IPS-20b (cell line): ENCODE results near the gene TFG.

Experiments used
- H3K27ac ChIP-seq: one replicate; pipeline ENCODE4 v1.5.1; 2013; ENCODE audit warnings: low read length
- H3K27me3 ChIP-seq: 2 replicates; pipeline ENCODE4 v1.6.1; 2013; ENCODE audit warnings: mild to moderate bottlenecking, low read length, inconsistent platforms; ENCODE audit not compliant: insufficient read depth
- H3K36me3 ChIP-seq: 2 replicates; pipeline ENCODE4 v1.6.1; 2013; ENCODE audit warnings: low read depth, mild to moderate bottlenecking, inconsistent platforms, low read length, moderate library complexity; ENCODE audit not compliant: insufficient read depth
- H3K4me1 ChIP-seq: 2 replicates; pipeline ENCODE4 v1.6.1; 2013; ENCODE audit warnings: mild to moderate bottlenecking, control low read depth, inconsistent platforms, low read length, moderate library complexity; ENCODE audit not compliant: insufficient read depth
- H3K4me3 ChIP-seq: 2 replicates; pipeline ENCODE4 v1.5.1; 2013; ENCODE audit warnings: mild to moderate bottlenecking, low read length, inconsistent platforms
- H3K9ac ChIP-seq: 2 replicates; pipeline ENCODE4 v1.6.1; 2013; ENCODE audit warnings: low read depth, mild to moderate bottlenecking, inconsistent platforms, low read length, moderate library complexity
- H3K9me3 ChIP-seq: 2 replicates; pipeline ENCODE4 v1.6.1; 2013; ENCODE audit warnings: mild to moderate bottlenecking, low read depth, low read length, inconsistent platforms; ENCODE audit not compliant: insufficient read depth

The TFG gene

DNA sequence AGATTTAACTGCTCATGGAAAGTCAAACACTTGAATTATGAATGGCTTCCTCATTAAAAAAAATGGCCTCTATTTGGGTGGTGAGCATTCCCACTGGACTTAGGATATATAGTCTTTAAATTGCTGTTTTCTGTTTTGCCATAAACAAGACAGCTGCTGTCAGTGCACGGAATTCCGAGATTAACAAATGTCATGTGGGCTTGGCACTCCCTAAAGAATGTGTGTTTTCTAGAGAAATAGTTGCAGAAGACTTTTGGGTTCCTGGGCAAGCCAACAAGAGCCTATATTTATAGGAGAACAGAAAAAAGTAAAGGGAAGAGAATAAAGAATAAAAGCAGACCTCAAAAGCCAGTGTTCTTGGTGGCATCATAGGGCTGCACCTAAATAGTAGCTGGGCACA is 13.6 kb upstream of the TFG start:
- H3K9me3 ChIP-seq: no peaks in the 10 kb centered on the region
- no peaks in the 10 kb centered on the region for H3K4me1 ChIP-seq
- H3K27ac ChIP-seq: no peak overlapping the region
- H3K9ac ChIP-seq: no peak overlapping the region
- H3K36me3 ChIP-seq: no peaks in the 10 kb centered on the region
- no peak overlapping the region for H3K4me3 ChIP-seq
- peaks cover 8% of the 10 kb centered on the region for H3K27me3 ChIP-seq

DNA sequence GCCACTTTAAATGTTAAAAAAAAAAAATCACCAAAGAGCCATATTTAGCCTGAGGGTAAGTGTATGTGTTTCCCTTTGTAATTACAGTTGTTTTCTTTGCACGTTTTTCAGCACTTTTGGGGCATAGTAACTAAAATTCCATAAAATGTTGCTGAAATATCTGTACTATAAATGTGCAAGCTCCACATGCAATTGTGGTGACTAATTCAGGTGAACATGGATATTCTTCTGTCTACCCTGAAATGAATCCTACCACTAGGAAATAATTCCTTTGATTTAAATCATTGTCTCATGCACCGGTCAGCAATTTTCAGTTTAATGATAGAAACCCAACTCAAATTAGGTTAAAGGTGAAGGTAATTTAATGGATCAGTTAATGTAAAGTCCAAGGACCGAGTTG is 13.1 kb upstream of the TFG start:
- H3K9ac ChIP-seq: no peak overlapping the region
- peaks cover 8% of the 10 kb centered on the region for H3K27me3 ChIP-seq
- no peaks in the 10 kb centered on the region for H3K9me3 ChIP-seq
- no peaks in the 10 kb centered on the region for H3K36me3 ChIP-seq
- H3K4me3 ChIP-seq: no peak overlapping the region
- H3K27ac ChIP-seq: no peak overlapping the region
- H3K4me1 ChIP-seq: no peaks in the 10 kb centered on the region

DNA sequence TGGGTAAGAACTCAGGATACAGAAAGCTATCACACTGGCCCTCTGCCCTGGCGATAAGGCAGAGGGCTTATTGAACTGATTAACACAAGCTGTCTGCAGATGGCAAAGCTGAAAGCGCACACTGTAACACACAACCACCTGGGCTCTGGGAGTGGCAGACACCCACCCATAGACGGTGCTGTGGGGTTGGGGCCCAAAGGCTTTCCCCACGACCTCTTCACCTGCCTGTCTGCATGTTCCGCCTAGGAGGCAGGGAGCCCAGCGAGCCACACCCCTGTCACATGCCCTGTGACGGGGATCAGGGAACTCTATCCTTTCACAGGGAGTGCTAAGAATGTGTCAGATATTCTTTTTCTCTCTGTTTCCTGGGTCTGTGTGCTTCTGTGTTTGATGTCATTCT is 12.1 kb upstream of the TFG start:
- H3K9me3 ChIP-seq: no peaks in the 10 kb centered on the region

DNA sequence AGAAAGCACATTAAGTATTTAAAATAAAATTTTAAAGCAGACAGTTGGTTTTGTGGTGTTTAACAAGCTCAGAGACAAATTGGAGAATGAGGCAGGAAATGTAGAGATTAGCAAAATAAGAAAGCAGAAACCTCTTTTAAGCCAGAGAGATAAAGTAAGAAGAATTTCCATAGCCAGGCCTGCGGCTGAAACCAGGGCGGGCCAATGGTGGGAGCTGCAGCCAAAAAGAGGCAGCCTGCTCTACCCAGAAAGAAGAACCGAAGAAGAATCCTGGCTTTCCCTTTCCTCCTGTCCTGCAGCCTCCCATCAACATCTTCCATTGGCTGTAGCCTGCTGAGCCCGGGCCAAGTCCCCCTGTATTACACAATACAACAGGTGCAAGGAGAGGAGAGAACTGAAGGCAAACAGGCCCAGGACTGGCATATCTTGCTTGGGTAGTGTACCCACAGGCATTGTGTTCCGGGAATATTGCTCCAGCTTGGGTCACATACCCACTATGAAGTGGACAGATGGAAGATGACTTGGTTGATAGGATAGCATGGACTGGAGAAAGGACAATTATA is 11.5 kb upstream of the TFG start:
- Histone ChIP-seq H3K36me3 (no peaks in the 10 kb centered on the region), H3K4me3 (no peak overlapping the region), H3K27me3 (peaks cover 8% of the 10 kb centered on the region), H3K4me1 (no peaks in the 10 kb centered on the region; the same call in 1 of the 2 replicates), H3K9me3 (no peaks in the 10 kb centered on the region), H3K9ac (no peak overlapping the region), H3K27ac (no peak overlapping the region)

More for the DNA sequence above, 12.1 kb upstream of the TFG start:
- Histone ChIP-seq H3K4me1 (no peaks in the 10 kb centered on the region; the same call in 1 of the 2 replicates), H3K4me3 (no peak overlapping the region), H3K36me3 (no peaks in the 10 kb centered on the region), H3K9ac (no peak overlapping the region), H3K27me3 (peaks cover 8% of the 10 kb centered on the region), H3K27ac (no peak overlapping the region)

DNA sequence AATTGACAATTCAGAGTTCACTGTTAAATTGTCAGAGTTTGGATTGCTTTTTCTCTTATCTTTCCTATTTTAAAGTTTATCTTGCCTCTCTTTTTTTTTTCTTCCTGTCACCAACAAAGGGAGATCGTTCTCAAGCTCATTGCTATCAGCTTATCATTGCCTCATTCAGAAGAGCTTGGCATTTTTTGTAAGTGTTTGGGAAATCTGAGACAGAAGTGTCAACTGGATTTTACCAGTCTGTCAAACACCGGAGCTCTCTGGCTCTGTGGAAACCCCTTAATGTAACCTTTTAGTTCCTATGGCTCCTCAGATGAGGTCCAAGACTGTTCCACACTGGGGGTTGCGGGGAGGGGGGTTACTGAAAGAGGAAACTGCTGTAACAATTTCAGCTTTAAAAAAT is 10.6 kb upstream of the TFG start:
- H3K4me3 ChIP-seq: no peak overlapping the region
- peaks cover 13% of the 10 kb centered on the region for H3K27me3 ChIP-seq
- H3K4me1 ChIP-seq: no peaks in the 10 kb centered on the region; the same call in 1 of the 2 replicates
- no peak overlapping the region for H3K27ac ChIP-seq
- no peaks in the 10 kb centered on the region for H3K9me3 ChIP-seq
- no peak overlapping the region for H3K9ac ChIP-seq
- H3K36me3 ChIP-seq: no peaks in the 10 kb centered on the region

DNA sequence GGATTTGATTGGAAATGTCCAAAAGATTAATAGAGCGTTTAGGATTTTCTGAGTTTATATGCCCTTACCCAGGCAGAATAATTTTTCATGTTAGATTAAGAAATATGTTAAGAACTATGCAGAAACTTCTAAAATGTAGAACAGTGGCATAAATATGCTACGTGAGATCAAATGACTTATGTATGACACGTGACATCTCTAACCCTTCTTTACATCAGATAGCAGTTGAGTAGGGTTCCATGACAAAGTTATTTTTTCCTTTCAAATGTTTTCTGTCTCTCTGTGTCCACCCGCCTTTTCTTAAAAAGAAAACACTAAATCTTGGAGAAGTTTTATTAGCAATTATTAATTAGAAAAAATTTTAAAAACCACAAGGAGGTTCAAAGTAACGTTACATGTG is 8.6 kb upstream of the TFG start:
- Histone ChIP-seq H3K27ac (no peak overlapping the region), H3K4me3 (no peak overlapping the region), H3K36me3 (no peaks in the 10 kb centered on the region), H3K9ac (no peak overlapping the region), H3K4me1 (no peaks in the 10 kb centered on the region; the same call in 1 of the 2 replicates), H3K27me3 (peaks cover 32% of the 10 kb centered on the region), H3K9me3 (no peaks in the 10 kb centered on the region)

DNA sequence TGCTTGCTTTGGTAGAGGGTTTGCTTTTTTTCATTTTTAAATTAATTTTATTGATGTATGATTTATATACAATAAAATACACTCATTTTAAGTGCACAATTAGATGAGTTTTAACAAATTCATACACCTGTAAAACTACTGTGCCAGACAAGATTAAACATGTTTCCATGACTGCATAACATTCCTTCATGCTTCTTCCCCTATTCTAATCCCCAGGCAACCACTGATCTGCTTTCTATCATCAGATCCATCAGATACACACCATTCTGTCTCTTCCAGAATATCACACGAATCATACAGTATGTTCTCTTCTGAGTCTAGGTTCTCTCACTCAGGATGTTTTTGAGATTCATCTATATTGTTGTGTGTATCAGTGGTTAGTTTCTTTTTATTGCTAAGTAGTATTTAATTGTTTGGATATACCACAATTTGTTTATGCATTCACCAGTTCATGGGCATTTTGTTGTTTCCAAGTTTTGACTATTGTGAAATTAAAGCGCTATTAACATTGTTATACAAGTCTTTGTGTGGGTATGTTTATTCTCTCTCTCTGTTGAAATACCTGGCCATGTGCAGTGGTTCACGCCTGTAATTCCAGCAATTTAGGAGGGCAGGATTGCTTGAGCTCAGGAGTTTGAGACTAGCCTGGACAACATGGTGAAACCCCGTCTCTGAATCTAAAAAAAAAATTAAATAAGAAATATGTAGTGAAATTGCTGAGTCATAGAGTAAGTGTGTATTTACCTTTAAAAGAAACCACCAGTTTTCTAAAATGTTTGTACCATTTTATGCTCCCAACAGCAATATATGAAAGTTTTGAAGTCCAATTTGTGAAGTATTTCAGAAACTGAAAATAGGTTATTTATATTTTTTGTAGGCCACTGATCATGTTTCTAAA is 7.0 kb upstream of the TFG start:
- Histone ChIP-seq H3K27me3 (peaks cover 48% of the 10 kb centered on the region), H3K36me3 (no peaks in the 10 kb centered on the region), H3K4me3 (no peak overlapping the region), H3K9me3 (no peaks in the 10 kb centered on the region), H3K27ac (no peak overlapping the region), H3K4me1 (no peaks in the 10 kb centered on the region; the same call in 1 of the 2 replicates), H3K9ac (no peak overlapping the region)

DNA sequence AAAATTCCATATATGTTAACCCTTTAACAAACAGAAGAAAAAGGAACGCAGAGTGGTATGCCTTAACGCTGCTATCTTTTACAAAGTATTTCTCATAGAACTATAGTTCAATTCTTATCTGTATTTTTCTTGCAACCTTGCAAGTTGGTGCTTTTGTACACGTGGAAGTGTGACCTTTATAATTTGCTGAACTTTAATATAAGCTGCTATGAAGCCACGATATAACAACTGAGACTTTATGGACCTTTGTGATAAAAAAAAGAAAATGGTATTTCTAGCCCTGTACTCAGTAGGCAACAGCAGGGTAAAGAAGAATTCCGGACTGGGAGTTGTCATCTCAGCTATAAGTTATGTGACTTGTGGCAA is 6.3 kb upstream of the TFG start:
- Histone ChIP-seq H3K27ac (no peak overlapping the region), H3K36me3 (no peaks in the 10 kb centered on the region), H3K27me3 (peaks cover 55% of the 10 kb centered on the region), H3K9me3 (no peaks in the 10 kb centered on the region), H3K4me1 (no peaks in the 10 kb centered on the region; the same call in 1 of the 2 replicates), H3K9ac (no peak overlapping the region), H3K4me3 (no peak overlapping the region)

DNA sequence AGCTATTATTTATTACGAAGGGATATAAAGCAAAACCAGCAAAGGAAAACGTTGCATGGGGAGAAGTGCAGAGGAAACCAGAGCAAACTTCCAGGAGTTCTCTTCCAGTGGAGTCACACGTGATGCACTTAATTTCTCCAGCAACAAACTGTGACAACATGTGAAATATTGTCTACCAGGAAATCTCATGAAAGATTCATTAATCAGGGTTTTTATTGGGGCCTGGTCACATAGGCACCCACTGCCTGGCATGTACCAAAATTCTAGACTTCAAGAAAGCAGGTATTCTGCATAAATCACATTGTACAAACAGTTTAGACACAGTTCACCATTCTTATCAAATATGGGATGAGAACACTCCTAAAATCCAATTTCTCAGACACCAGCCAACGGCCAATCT is 5.4 kb upstream of the TFG start:
- H3K4me3 ChIP-seq: no peak overlapping the region
- no peak overlapping the region for H3K9ac ChIP-seq
- H3K4me1 ChIP-seq: no peaks in the 10 kb centered on the region; the same call in 1 of the 2 replicates
- H3K27ac ChIP-seq: no peak overlapping the region
- H3K9me3 ChIP-seq: no peaks in the 10 kb centered on the region
- H3K27me3 ChIP-seq: peaks cover 55% of the 10 kb centered on the region
- H3K36me3 ChIP-seq: no peaks in the 10 kb centered on the region

DNA sequence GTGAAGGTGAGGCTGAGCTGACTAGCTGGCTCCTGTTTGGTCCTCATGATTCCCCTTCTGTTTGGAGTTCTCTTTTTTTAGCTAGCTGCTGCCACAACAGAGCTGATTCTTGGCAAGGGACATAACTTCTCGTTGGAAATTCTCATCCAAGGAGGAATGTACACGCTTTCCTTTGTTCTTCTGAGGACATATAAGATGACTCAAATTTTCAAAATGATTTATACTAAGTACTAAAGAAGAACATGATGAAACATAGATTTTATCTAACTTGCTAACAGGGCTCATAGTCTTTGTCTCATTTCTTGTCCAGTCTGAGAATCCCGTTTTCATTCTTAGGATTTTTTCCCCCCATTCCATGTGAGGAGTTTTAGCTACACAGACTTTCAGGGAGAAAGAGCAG is 2.9 kb upstream of the TFG start:
- Histone ChIP-seq H3K4me3 (no peak overlapping the region), H3K9ac (no peak overlapping the region), H3K9me3 (no peaks in the 10 kb centered on the region), H3K36me3 (peaks cover 2% of the 10 kb centered on the region), H3K27ac (no peak overlapping the region), H3K4me1 (no peaks in the 10 kb centered on the region; the same call in 1 of the 2 replicates), H3K27me3 (peaks cover 50% of the 10 kb centered on the region)

DNA sequence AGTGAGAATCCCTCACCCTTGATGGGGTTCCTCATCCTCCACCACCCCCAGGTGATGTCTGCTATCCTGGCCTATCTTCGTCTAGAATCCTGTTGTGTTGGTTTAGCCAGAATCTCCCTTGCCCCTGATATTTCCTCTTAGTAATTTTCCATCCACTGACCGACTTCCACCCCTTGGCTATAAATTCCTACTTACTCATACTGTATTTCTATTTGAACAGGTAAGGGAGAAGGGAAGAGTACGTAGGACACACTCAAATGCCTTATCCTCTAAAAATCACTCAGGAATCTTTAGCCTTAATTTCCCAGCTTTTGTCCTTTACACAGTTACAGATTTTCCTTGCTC is 678 bp upstream of the TFG start:
- peaks cover 10% of the 10 kb centered on the region for H3K36me3 ChIP-seq
- H3K9me3 ChIP-seq: no peaks in the 10 kb centered on the region
- no peak overlapping the region for H3K27ac ChIP-seq
- no peak overlapping the region; the same call in 1 of the 2 replicates for H3K9ac ChIP-seq
- H3K4me3 ChIP-seq: peak overlapping the region; percentile 65
- H3K4me1 ChIP-seq: no peaks in the 10 kb centered on the region
- H3K27me3 ChIP-seq: peaks cover 47% of the 10 kb centered on the region

DNA sequence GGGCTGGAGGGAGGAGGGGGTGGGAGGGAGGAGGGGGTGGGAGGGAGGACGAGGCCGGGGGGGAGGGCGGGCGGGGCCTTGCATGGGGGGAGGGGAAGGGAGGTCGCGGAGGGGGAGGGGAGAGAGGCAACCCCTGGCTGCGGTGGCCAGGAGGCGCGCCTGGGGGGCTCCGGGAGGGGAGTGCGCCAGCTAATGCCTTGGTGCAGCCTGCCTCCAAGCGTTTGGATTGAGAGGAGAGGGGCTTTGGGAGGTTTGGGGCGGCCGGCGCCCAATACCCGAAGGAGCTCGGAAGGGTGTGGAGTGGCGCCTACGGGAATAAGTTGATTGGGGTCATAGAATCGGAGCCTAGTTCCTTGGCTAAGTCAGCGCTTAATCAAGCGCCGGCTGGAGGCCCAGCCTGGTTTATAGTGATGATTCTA is 557 bp downstream of the TFG start:
- Histone ChIP-seq H3K4me1 (no peaks in the 10 kb centered on the region), H3K27ac (peak overlapping the region; percentile 1), H3K36me3 (peaks cover 22% of the 10 kb centered on the region), H3K27me3 (peaks cover 35% of the 10 kb centered on the region), H3K4me3 (peak overlapping the region; percentile 94), H3K9me3 (no peaks in the 10 kb centered on the region), H3K9ac (peak overlapping the region; percentile 91)
